GM18502 (cell line): ENCODE results near the gene MS4A18.
"Not testable (repeated sequence)": the region's sequence is repeated elsewhere in the genome, so short reads cannot be mapped to it uniquely, and the experiment has no call there.

ENCODE experiments used
- ATAC-seq: cut with Tn5 transposase; IDR thresholded peaks from one replicate; pipeline ENCODE4 v1.9.1; 2021; ENCODE audit warnings: mild to moderate bottlenecking; ENCODE audit not compliant: unreplicated experiment, poor library complexity

Gene MS4A18

GRCh38 chr11:60731586-60731985, 7.1 kb downstream of the MS4A18 start:
- no peak for ATAC-seq

- no peak for ATAC-seq
Measured at GRCh38 chr11:60734279-60734678, 9.8 kb downstream of the MS4A18 start.

- no peak for ATAC-seq
Measured at GRCh38 chr11:60739114-60739513, 14.6 kb downstream of the MS4A18 start.

DNA sequence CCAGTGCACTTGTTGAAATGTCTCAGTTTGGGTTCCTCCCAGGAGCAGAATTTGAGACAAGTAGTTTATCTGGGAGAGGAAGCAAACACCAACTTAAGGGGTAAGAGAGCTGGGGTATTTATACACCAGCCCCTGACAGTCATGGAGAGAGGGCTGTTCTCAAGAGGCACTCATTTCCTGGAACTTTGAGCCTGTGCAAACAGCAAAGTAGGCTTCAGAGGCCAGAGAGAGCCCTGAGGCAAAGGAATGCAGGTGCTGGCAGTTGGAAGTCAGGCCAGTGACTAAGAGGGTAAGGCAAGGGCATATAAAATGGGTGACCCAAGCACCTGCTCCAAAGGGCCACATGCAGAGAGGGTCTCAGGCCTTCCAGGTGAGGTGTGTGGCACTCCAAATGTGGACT, 16.1 kb downstream of the MS4A18 start:
- ATAC-seq: no peak

- ATAC-seq: no peak
Measured at GRCh38 chr11:60741421-60741820, 16.9 kb downstream of the MS4A18 start.

DNA sequence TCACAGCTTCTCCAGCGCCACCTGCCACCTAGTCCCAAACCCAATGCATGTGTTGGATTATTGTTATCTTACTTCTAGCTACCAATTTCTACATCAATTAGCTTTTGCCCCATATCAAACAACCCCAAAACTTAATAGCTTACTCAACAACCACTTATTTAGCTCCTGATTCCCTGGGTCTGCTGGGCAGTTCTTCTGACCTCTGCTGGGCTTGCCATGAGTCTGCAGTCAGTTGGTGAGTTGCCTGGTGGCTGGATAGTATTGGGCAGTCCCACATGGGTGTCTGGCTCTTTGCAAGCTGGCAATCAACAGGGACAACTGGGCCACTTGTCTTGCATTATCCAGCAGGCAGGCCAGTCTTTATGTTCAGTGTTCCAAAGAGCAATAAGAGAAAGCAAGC, 18.5 kb downstream of the MS4A18 start:
- ATAC-seq: no peak

DNA sequence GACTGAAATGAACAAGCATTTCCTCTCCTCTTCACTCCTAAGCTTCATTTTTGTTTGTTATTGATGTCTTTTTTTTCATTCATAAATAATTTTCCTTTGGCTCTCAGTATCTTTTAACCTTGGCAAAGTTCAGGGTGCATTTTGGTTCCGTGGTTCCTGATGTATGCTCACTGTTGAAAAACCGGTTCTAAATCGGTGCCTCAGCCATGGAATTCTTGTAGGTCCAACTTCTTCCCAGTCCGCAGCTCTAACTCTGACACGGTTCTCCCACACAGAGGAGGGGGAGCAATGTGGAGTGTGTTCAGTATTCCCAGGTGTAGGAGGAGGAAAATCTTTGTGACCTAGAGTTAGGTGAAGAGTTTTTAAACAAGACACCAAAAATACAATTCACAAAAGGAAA, 19.6 kb downstream of the MS4A18 start:
- no peak for ATAC-seq

GRCh38 chr11:60747359-60747873, 22.9 kb downstream of the MS4A18 start:
- ATAC-seq: no peak

GRCh38 chr11:60748225-60748624, 23.7 kb downstream of the MS4A18 start:
- ATAC-seq: no peak

DNA sequence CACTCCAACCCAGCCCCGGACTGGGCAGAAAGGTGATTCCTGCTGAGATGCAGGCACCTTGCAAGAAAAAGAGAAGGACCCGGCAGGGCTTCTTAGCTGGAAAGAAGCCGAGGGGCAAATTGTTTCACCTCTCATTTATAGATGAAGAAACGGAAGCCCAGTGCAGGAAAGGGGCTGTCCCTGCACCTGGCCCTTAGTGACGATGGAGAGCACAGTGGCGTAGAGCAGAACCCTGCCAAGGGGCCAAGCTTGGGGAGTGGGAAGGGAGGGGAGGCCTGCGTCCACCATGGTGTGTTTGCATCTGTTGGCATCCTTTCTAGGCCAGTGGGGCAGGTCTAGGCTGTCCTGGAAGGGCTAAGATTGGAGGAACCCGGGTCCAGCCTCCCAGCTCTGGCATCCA, 24.3 kb downstream of the MS4A18 start:
- ATAC-seq: no peak

- ATAC-seq: no peak
Measured at GRCh38 chr11:60750911-60751310, 26.4 kb downstream of the MS4A18 start.

DNA sequence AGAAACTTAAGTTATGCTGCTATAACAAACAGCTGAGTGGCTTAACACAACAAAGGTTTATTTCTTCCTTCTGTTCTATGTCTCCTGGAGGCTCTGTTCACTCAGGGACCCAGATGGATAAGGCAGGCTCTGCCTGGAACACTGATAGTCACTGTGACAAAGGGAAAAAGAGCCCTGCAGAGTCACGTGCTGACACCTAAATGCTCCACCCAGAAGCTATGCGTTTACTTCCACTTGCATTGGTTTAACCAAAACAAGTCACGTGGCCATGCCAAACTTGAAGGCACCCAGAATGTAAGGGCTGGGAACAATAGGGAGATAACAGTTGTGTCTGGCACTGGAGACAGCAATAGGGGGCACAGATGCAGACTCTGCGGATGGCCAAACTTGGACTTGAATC, 28.8 kb downstream of the MS4A18 start:
- no peak for ATAC-seq

- no peak for ATAC-seq
Measured at GRCh38 chr11:60754887-60755286, 30.4 kb downstream of the MS4A18 start.

DNA sequence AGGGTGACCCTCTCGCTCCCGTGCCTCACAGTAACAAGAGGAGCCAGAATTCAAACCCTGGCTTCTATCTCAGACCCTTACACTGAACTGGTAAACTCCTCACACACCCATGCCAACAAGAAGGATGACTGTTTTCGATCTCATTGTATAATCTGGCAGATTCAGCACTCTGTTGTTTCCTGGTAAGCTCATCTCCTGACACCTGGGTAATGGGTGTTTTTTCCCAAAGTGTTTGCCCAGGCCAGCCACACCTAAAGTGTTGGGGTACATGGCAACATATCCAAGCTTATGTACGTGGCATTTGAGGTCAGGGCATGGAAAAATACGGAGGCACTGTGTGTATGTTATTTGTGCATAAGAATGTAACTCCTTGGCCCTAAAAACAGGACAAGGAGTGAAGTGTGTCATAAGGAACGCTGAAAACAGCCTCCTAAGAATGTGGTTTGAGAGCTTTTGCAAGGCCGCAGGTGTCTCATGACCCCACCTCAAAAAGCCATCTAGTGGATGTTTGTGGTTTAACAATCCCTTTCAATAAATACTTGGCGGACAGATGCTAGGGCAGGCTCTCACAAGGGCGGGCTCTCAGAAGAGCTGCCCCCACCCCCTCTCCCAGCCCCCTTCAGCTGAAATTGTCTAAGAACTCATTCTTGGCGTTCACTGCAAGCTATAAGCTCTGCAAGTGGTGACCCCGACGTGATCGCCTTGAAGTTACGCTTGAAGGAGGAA, 31.9 kb downstream of the MS4A18 start, which contains the start of gene MS4A15:
TSS of gene MS4A15 (plus strand) at position 561 of the 726 bp plus-strand sequence. CDS start 6,867 bp downstream, outside the sequence.
- ATAC-seq: no peak

- ATAC-seq: no peak
Measured at GRCh38 chr11:60757231-60757800, 32.8 kb downstream of the MS4A18 start.

DNA sequence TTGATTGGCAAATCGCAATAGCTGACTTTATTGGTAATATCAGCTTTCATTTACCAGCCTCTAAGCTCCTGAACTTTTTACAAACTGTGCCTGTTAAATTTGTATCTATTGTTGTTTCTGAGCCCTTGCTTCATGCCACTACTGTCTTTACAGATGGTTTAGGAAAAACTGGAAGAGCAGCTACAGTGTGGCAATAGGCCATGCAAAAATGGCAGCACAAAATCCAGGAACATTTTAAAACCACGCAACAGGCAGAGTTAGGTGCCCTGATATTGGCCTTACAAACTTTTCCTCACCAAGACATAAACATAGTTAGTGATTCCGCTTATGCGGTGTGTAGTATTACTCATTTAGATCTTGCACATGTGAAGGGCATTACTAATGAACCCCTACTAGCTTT, 34.2 kb downstream of the MS4A18 start:
- not testable (repeated sequence) for ATAC-seq

DNA sequence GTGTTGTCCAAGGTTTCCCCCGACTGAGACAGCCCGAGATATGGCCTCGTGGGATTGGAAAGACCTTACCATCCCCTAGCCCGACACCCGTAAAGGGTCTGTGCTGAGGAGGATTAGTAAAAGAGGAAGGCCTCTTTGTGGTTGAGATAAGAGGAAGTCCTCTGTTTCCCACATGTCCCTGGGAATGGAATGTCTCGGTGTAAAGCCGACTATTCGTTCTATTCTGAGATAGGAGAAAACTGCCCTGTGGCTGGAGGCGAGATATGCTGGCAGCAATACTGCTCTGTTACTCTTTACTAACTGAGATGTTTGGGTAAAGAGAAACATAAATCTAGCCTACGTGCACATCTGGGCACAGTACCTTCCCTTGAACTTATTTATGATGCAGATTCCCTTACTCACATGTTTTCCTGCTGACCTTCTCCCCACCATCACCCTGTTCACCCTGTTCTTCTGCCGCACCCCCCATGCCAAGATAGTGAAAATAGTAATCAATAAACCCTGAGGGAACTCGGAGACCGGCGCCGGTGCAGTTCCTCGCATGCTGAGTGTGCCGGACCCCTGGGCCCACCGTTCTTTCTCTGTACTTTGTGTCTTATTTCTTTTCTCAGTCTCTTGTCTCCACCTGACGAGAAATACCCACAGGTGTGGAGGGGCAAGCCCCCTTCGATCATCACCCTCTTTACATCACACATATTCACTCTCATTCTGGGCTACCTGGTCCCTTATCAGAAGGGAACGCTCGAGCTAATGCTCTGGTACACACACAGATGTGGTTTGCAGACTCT, 35.1 kb downstream of the MS4A18 start:
- ATAC-seq: not testable (repeated sequence)

DNA sequence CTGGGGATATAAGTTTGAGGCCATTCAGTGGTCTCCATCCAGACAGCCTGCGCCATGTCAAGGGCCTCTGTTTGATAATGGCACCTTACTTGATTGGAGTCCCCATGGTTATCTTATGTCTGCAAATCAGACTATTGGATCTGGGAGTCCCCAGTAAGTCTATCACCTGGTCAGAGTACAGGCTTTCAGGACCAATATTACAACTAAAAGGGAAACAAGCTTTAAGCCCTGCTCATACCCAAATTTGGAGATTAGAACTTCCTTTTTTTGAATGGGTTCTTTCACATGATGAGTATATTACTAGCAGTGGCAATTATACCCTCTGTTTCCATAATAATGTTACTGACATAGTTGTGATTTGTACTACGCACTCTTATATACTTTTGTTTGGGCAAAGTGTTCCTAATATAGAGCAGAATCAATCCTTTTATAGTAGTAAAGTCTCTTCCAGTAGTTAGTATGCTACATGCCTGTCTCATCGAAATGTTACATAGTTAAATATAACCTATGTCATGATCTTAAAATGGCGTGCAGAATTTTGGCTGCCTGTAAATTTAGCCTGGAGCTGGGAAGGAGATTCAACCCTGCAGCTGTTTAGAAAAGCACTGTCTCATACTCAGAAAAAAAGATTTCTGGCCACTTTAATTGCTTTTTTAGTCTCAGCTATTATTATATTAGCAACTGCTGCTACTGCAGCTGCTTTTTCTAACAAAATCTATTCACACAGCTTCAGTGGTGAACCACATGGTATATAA, 37.1 kb downstream of the MS4A18 start:
- peak; percentile 32 for ATAC-seq

DNA sequence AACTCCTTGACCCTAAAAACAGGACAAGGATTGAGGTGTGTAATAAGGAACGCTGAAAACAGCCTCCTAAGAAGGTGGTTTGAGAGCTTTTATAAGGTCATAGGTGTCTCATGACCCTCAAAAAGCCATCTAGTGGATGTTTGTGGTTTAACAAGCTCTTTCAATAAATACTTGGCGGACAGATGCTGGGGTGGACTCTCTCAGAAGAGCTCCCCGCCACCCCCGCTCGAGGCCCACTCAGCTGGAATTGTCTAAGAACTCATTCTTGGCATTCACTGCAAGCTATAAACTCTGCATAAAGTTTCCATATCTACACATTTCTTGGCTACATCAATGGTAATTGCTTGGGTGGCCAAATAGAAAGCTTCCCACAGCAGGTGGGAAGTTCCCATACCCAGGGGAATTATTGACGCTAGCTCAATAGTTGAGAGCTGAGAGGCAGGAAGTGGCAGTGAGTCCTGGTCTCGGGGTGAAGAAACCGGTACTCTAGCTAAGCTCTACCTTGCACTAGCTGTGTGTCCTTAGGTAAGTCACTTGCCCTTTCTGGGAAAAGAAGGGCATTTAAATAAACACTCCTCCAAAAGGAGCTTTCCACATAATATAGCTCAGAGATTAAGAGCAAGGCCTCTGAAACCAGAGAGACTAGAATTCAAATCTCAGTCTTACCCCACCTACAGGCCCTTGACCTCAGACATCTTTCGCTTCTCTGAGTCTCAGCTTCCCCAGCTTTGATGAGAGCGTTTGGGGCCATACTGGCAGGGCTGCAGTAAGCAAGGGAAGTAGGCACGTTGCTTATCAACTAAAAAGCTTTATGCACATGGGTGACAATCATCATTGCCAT, 38.6 kb downstream of the MS4A18 start:
- ATAC-seq: peak; percentile 71
